HepG2 (cell line): ENCODE measurements around the gene P2RX6. TPM values are rescaled to one million over a fixed set of nuclear protein-coding genes. Genes with fewer than 3 reads are reported as not detected.

Experiments
- ATAC-seq: fragments of 200-7000 bp; cut with Tn5 transposase; 3 replicates; pipeline ENCODE4 v1.9.1; 2020; ENCODE audit warnings: mild to moderate bottlenecking, moderate library complexity
- BruUV-seq: library from RNA; stranded (reverse); fragments of 400-500 nt; replicated peaks from 2 replicates; lab custom pipeline; 2021; lab: Mats Ljungman, UMichigan
- CTCF ChIA-PET: fragments of 300-600 bp; formaldehyde crosslinking; extraction: SDS; loops from one replicate; lab custom pipeline; 2021; ENCODE audit warnings: low total read pairs, inconsistent platforms, low intra/inter-chr PET ratio; lab: Yijun Ruan, JAX
- POLR2A ChIA-PET: fragments of 350-600 bp; sonication (Branson Sonifier 250); formaldehyde crosslinking; loops from one replicate; lab custom pipeline; 2020; ENCODE audit warnings: antibody characterized with exemption, inconsistent platforms; lab: Yijun Ruan, JAX
- DNase-seq: peaks from one replicate; pipeline ENCODE4 v3.0.0-alpha.2; 2015; ENCODE audit warnings: low spot score
- FAIRE-seq: peaks from 3 replicates; lab custom pipeline; 2011; peaks lifted over from hg19 to GRCh38; lab: Jason Lieb, UNC
- H2AFZ ChIP-seq: one replicate; pipeline ENCODE4 v1.6.1; 2011; ENCODE audit warnings: low read length, inconsistent platforms
- H3K27ac ChIP-seq: fragments of 300-600 bp; 3 replicates; pipeline ENCODE4 v1.8.0; 2011; ENCODE audit warnings: mixed run types, mild to moderate bottlenecking, mixed read lengths, low read length, inconsistent platforms; ENCODE audit not compliant: insufficient read depth; ENCODE audit errors: extremely low read length
- H3K27me3 ChIP-seq, 2 experiments: fragments of 200-600 bp in 1 of 2; 2 replicates in 1 of 2; 3 replicates in 1 of 2; pipeline versions ENCODE4 v1.6.0 to v1.8.0; 2011; ENCODE audit warnings: low read length in 2 of 2, mild to moderate bottlenecking in 2 of 2, moderate library complexity in 2 of 2, inconsistent platforms in 1 of 2; ENCODE audit not compliant: insufficient read depth in 2 of 2, control insufficient read depth in 1 of 2
- H3K36me3 ChIP-seq, 2 experiments: fragments of 200-600 bp in 1 of 2; replicated peaks in 1 of 2; 2 replicates in 1 of 2; 3 replicates in 1 of 2; pipeline versions ENCODE4 v1.5.1 to v1.8.0; 2011; ENCODE audit warnings: low read length in 2 of 2, inconsistent platforms in 1 of 2; ENCODE audit not compliant: insufficient read depth in 2 of 2, control insufficient read depth in 1 of 2
- H3K4me1 ChIP-seq: 2 replicates; pipeline ENCODE4 v1.5.1; 2012; ENCODE audit warnings: low read length, inconsistent platforms; ENCODE audit not compliant: insufficient read depth
- H3K4me2 ChIP-seq: 2 replicates; pipeline ENCODE4 v1.6.0; 2011; ENCODE audit warnings: low read depth, low read length, inconsistent platforms
- H3K4me3 ChIP-seq, 3 experiments: fragments of 200-600 bp in 1 of 3; sonication (generic), shearing (Covaris generic) in 1 of 3; replicated peaks in 1 of 3; 2 replicates each; pipeline ENCODE4 v1.5.1; 2011 to 2016; ENCODE audit warnings: low read length in 3 of 3, inconsistent platforms in 2 of 3, low read depth in 2 of 3, mild to moderate bottlenecking in 2 of 3, control low read depth in 1 of 3, mixed read lengths in 1 of 3; ENCODE audit not compliant: insufficient read depth in 1 of 3
- H3K79me2 ChIP-seq: one replicate; pipeline ENCODE4 v1.6.1; 2011; ENCODE audit warnings: low read length, inconsistent platforms; ENCODE audit not compliant: insufficient read depth
- H3K9ac ChIP-seq: 2 replicates; pipeline ENCODE4 v1.6.0; 2011; ENCODE audit warnings: mild to moderate bottlenecking, low read depth, low read length, inconsistent platforms; ENCODE audit not compliant: insufficient read depth
- H3K9me3 ChIP-seq: 2 replicates; pipeline ENCODE4 v1.5.1; 2012; ENCODE audit warnings: mild to moderate bottlenecking, low read length
- H4K20me1 ChIP-seq: 2 replicates; pipeline ENCODE4 v1.6.0; 2011; ENCODE audit warnings: inconsistent platforms, mild to moderate bottlenecking, low read length, moderate library complexity; ENCODE audit not compliant: insufficient read depth
- GTF3A ChIP-seq: sonication (generic); formaldehyde crosslinking; conservative IDR thresholded peaks from 2 replicates; pipeline ENCODE4 v1.4.0; 2020; ENCODE audit warnings: mild to moderate bottlenecking, missing genetic modification reagents
- HCFC1 ChIP-seq: fragments of 150-350 bp; IDR thresholded peaks from 2 replicates; pipeline ENCODE4 v1.6.1; 2014; ENCODE audit warnings: low read depth, low read length
- KDM1A ChIP-seq: IDR thresholded peaks from 2 replicates; pipeline ENCODE4 v1.6.1; 2016; ENCODE audit warnings: missing compliant biosample characterization
- KLF16 ChIP-seq, 2 experiments: sonication (generic) in 1 of 2; formaldehyde crosslinking in 1 of 2; IDR thresholded peaks; 2 replicates each; pipeline versions ENCODE4 v1.6.1 to v1.8.0; 2016 to 2023; ENCODE audit warnings: missing genetic modification reagents in 2 of 2, missing compliant biosample characterization in 1 of 2
- MZF1 ChIP-seq: sonication (generic); formaldehyde crosslinking; IDR thresholded peaks from 2 replicates; pipeline ENCODE4 v1.8.1; 2023; ENCODE audit warnings: mild to moderate bottlenecking, missing genetic modification reagents, borderline replicate concordance
- SMAD9 ChIP-seq: sonication (generic); formaldehyde crosslinking; IDR thresholded peaks from 2 replicates; pipeline ENCODE4 v1.5.1; 2020; ENCODE audit warnings: mild to moderate bottlenecking, missing genetic modification reagents
- SNAPC2 ChIP-seq: sonication (generic); formaldehyde crosslinking; IDR thresholded peaks from 2 replicates; pipeline ENCODE4 v1.8.1; 2022; ENCODE audit warnings: mild to moderate bottlenecking, missing genetic modification reagents
- SRSF4 ChIP-seq: fragments of 200-400 bp; formaldehyde crosslinking; IDR thresholded peaks from one replicate; pipeline ENCODE4 v1.6.1; 2018; ENCODE audit warnings: mild to moderate bottlenecking, low read depth, low read length, moderate library complexity; ENCODE audit not compliant: poor library complexity, severe bottlenecking
- STAG1 ChIP-seq: sonication (generic); formaldehyde crosslinking; IDR thresholded peaks from 2 replicates; pipeline ENCODE4 v1.4.0; 2020; ENCODE audit warnings: missing genetic modification reagents
- ZFY ChIP-seq: sonication (generic); formaldehyde crosslinking; IDR thresholded peaks from 2 replicates; pipeline ENCODE4 v1.4.0; 2020; ENCODE audit warnings: missing genetic modification reagents
- ZNF274 ChIP-seq: sonication (generic); formaldehyde crosslinking; IDR thresholded peaks from 2 replicates; pipeline ENCODE4 v1.5.1; 2020; ENCODE audit warnings: mild to moderate bottlenecking, missing genetic modification reagents
- ZNF33B ChIP-seq: sonication (generic); formaldehyde crosslinking; IDR thresholded peaks from 2 replicates; pipeline ENCODE4 v1.5.1; 2020; ENCODE audit warnings: mild to moderate bottlenecking, missing genetic modification reagents
- ZNF629 ChIP-seq: sonication (generic); formaldehyde crosslinking; conservative IDR thresholded peaks from 2 replicates; pipeline ENCODE4 v1.5.0; 2020; ENCODE audit warnings: missing genetic modification reagents
- WGBS: methylation state at CpG from one replicate; pipeline ENCODE4 v1.1.6; 2017; ENCODE audit warnings: low lambda C conversion rate; 5-methylcytosine and 5-hydroxymethylcytosine counted together
- in situ Hi-C: cut with HindIII; loops from 2 replicates; pipeline ENCODE4 v1.10.0; 2017; ENCODE audit warnings: low pct_unique_long_range_greater_than_20kb; ENCODE audit not compliant: extremely low pct_ligation_motif_present
- intact Hi-C: fragments of 100-400 bp; cut with micrococcal nuclease; formaldehyde crosslinking; loops from one replicate; pipeline ENCODE4 v1.10.0; 2022; ENCODE audit not compliant: unreplicated experiment
- polyA plus RNA-seq, 8 experiments: library from polyadenylated mRNA; depleted of rRNA in 3 of 8; stranded (reverse) in 7 of 8; unstranded in 1 of 8; fragments of >200 nt; fragmentation: Illumina TruSeq in 4 of 8; extraction: Trizol in 4 of 8; gene quantifications; 2 replicates each; pipeline versions ENCODE4 v1.2.1 to v1.2.3, GENCODE V29; 2011 to 2016; ENCODE audit warnings: low read depth in 4 of 8, missing spikeins in 1 of 8, mixed read lengths in 1 of 8; ENCODE audit not compliant: insufficient read depth in 1 of 8
- total RNA-seq, 5 experiments: library from RNA; depleted of rRNA; stranded (reverse); fragments of >200 nt; fragmentation: Illumina TruSeq; extraction: Trizol; gene quantifications; 2 replicates each; pipeline ENCODE4 v1.2.3, GENCODE V29; 2016; ENCODE audit warnings: low read depth in 1 of 5
- TF ChIP-seq, protein P1 (sequence below): IDR thresholded peaks from 2 replicates; pipeline ENCODE4 v1.6.1; 2016; ENCODE audit warnings: low read depth, control low read depth
- TF ChIP-seq, protein P2 (sequence below): sonication (generic); formaldehyde crosslinking; IDR thresholded peaks from 2 replicates; pipeline ENCODE4 v1.9.0; 2022; ENCODE audit warnings: low read depth, missing genetic modification reagents
- TF ChIP-seq, protein P3 (sequence below): sonication (generic); formaldehyde crosslinking; IDR thresholded peaks from 2 replicates; pipeline ENCODE4 v1.8.0; 2022; ENCODE audit warnings: mild to moderate bottlenecking, missing genetic modification reagents; ENCODE audit not compliant: insufficient replicate concordance
- TF ChIP-seq, protein P4 (sequence below): sonication (generic); formaldehyde crosslinking; IDR thresholded peaks from 2 replicates; pipeline ENCODE4 v1.8.0; 2022; ENCODE audit warnings: mild to moderate bottlenecking, missing genetic modification reagents, moderate library complexity

P2RX6 gene
- total and polyA plus RNA-seq, 2 of the 13 experiments (the other 11 are each of a cell fraction or from before 2014, with no cell fraction given), result 0.04 to 0.12 TPM

DNA sequence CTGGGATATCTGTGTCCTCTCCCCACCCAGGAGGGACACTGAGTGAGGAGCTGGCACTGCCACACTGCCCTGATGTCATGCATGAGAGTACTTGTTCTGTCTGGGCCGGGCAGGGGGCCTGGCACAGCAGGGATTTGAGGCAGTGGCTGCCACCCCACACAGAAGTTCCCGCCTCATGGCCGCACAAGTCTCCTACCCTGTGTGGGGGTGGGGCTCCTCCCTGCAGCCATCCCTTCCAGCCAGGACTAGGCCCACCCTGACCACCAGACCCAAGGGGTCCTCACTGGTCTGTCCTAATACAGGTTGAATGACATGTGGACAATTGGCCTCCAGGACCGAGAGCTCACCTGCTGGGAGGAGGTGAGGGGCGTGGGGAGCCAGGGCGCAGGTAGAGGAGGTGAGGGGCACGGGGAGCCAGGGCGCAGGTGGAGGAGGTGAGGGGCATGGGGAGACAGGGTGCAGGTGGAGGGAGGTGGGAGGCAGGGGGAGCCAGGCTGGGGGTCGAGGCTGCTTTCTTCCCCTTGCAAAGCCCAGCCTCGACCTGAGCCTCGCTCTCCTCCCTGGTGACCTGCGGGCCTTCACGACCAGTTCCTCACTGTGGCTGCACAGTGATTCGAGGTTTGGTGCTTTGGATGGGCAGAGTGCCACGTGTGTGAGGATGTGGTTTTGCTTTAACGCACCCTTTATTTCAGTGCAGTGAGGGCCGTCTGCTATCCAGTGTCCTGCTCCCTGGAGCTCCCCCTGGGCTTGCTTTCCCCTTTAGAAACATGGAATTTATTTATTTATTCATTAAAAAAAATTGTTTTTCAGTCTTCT is 25.4 kb upstream of the P2RX6 start:
- Histone ChIP-seq H3K9me3 (no peaks in the 10 kb centered on the region), H2AFZ (no peak overlapping the region), H3K27ac (no peak overlapping the region), H3K9ac (no peak overlapping the region), H3K4me3 (no peak overlapping the region), H3K36me3 (peaks cover 2 to 35% of the 10 kb centered on the region in 2 experiments; a peak in 4 of 5 replicates), H3K27me3 (no peaks in the 10 kb centered on the region), H3K4me2 (no peak overlapping the region), H4K20me1 (no peaks in the 10 kb centered on the region), H3K4me1 (no peaks in the 10 kb centered on the region), H3K79me2 (no peaks in the 10 kb centered on the region)
- intact Hi-C loops, result no loop called here
- no peak for DNase-seq
- FAIRE-seq, result no peak
- ATAC-seq, result no peak
- CTCF ChIA-PET, result no interaction called here
- in situ Hi-C loops, result no loop called here
- BruUV-seq, result no TSS peak
- WGBS, result 72% methylated on average over 14 of the region's 17 CpGs
- POLR2A ChIA-PET, result interaction anchor here (2.2 kb wide), 1 partner anchor 13 kb away, joined by 10 read pairs; the partner anchor contains the start of gene THAP7
- TF ChIP-seq, protein P1, sequence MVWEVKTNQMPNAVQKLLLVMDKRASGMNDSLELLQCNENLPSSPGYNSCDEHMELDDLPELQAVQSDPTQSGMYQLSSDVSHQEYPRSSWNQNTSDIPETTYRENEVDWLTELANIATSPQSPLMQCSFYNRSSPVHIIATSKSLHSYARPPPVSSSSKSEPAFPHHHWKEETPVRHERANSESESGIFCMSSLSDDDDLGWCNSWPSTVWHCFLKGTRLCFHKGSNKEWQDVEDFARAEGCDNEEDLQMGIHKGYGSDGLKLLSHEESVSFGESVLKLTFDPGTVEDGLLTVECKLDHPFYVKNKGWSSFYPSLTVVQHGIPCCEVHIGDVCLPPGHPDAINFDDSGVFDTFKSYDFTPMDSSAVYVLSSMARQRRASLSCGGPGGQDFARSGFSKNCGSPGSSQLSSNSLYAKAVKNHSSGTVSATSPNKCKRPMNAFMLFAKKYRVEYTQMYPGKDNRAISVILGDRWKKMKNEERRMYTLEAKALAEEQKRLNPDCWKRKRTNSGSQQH (CRISPR knock-in tag), result no peak
- TF ChIP-seq KLF16 (CRISPR knock-in tag; IDR thresholded peaks at IDR 0.05) (no peak), ZNF274 (no peak), SRSF4 (no peak), ZFY (CRISPR knock-in tag) (no peak), SNAPC2 (CRISPR knock-in tag) (no peak), GTF3A (CRISPR knock-in tag) (no peak), MZF1 (CRISPR knock-in tag) (no peak), ZNF33B (CRISPR knock-in tag) (no peak), SMAD9 (CRISPR knock-in tag) (no peak), STAG1 (CRISPR knock-in tag) (no peak), KDM1A (CRISPR knock-in tag) (no peak), HCFC1 (no peak), ZNF629 (CRISPR knock-in tag) (no peak)
- TF ChIP-seq, protein P2, sequence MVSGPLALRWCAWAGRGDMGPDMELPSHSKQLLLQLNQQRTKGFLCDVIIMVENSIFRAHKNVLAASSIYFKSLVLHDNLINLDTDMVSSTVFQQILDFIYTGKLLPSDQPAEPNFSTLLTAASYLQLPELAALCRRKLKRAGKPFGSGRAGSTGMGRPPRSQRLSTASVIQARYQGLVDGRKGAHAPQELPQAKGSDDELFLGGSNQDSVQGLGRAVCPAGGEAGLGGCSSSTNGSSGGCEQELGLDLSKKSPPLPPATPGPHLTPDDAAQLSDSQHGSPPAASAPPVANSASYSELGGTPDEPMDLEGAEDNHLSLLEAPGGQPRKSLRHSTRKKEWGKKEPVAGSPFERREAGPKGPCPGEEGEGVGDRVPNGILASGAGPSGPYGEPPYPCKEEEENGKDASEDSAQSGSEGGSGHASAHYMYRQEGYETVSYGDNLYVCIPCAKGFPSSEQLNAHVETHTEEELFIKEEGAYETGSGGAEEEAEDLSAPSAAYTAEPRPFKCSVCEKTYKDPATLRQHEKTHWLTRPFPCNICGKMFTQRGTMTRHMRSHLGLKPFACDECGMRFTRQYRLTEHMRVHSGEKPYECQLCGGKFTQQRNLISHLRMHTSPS, result no peak
- TF ChIP-seq, protein P3, sequence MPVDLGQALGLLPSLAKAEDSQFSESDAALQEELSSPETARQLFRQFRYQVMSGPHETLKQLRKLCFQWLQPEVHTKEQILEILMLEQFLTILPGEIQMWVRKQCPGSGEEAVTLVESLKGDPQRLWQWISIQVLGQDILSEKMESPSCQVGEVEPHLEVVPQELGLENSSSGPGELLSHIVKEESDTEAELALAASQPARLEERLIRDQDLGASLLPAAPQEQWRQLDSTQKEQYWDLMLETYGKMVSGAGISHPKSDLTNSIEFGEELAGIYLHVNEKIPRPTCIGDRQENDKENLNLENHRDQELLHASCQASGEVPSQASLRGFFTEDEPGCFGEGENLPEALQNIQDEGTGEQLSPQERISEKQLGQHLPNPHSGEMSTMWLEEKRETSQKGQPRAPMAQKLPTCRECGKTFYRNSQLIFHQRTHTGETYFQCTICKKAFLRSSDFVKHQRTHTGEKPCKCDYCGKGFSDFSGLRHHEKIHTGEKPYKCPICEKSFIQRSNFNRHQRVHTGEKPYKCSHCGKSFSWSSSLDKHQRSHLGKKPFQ (CRISPR knock-in tag), result no peak
- TF ChIP-seq, protein P4, sequence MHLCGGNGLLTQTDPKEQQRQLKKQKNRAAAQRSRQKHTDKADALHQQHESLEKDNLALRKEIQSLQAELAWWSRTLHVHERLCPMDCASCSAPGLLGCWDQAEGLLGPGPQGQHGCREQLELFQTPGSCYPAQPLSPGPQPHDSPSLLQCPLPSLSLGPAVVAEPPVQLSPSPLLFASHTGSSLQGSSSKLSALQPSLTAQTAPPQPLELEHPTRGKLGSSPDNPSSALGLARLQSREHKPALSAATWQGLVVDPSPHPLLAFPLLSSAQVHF (CRISPR knock-in tag), result no peak
